GM06990 (cell line): Measurements from ENCODE around the gene TNIK.

Experiments
- DNase-seq: peaks from one replicate; pipeline ENCODE4 v3.0.0-alpha.2; 2011; ENCODE audit not compliant: insufficient read length; ENCODE audit errors: extremely low read depth
- H3K27me3 ChIP-seq: replicated peaks from 2 replicates; pipeline ENCODE4 v1.6.0; 2011; ENCODE audit warnings: low read length; ENCODE audit not compliant: control insufficient read depth, insufficient read depth
- H3K36me3 ChIP-seq: 2 replicates; pipeline ENCODE4 v1.5.1; 2011; ENCODE audit warnings: low read length; ENCODE audit not compliant: control insufficient read depth, insufficient read depth
- H3K4me3 ChIP-seq: replicated peaks from 2 replicates; pipeline ENCODE4 v1.5.1; 2011; ENCODE audit warnings: low read depth, mild to moderate bottlenecking, control low read depth, low read length
- TF ChIP-seq, protein P1 (sequence below): IDR thresholded peaks from 2 replicates; pipeline ENCODE4 v1.5.1; 2011; ENCODE audit warnings: low read length, control low read depth, mild to moderate bottlenecking, inconsistent platforms; ENCODE audit not compliant: insufficient read depth, poor library complexity, severe bottlenecking

TNIK gene

GRCh38 chr3:171044384-171044783, 415.8 kb downstream of the TNIK start:
- TF ChIP-seq, protein P1, sequence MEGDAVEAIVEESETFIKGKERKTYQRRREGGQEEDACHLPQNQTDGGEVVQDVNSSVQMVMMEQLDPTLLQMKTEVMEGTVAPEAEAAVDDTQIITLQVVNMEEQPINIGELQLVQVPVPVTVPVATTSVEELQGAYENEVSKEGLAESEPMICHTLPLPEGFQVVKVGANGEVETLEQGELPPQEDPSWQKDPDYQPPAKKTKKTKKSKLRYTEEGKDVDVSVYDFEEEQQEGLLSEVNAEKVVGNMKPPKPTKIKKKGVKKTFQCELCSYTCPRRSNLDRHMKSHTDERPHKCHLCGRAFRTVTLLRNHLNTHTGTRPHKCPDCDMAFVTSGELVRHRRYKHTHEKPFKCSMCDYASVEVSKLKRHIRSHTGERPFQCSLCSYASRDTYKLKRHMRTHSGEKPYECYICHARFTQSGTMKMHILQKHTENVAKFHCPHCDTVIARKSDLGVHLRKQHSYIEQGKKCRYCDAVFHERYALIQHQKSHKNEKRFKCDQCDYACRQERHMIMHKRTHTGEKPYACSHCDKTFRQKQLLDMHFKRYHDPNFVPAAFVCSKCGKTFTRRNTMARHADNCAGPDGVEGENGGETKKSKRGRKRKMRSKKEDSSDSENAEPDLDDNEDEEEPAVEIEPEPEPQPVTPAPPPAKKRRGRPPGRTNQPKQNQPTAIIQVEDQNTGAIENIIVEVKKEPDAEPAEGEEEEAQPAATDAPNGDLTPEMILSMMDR: no peak
- no peak for DNase-seq
- H3K27me3 ChIP-seq: no peaks in the 10 kb centered on the region
- H3K4me3 ChIP-seq: no peak overlapping the region
- no peaks in the 10 kb centered on the region for H3K36me3 ChIP-seq

DNA sequence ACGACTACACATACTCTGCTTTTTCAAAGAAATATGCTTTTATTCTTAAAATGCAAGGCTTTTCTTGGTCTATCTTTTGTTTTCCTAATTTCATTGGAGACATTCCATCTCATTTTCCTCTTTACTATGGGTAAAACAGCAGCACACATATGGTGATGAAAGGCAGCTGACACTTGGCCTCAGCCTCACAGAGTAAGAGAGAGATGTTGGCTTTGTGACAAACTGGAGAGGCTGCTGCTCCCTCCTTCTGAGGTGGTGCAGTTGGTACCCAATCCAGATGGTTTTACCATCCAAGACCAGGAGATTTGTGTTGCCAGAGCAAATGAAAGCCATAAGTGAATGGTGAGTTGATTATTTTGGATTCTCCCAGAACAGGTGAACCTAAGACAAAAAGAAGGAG, 420.5 kb downstream of the TNIK start:
- H3K4me3 ChIP-seq: no peak overlapping the region
- no peaks in the 10 kb centered on the region; the same call in 1 of the 2 replicates for H3K27me3 ChIP-seq
- TF ChIP-seq, protein P1: no peak
- H3K36me3 ChIP-seq: no peaks in the 10 kb centered on the region
- no peak for DNase-seq

DNA sequence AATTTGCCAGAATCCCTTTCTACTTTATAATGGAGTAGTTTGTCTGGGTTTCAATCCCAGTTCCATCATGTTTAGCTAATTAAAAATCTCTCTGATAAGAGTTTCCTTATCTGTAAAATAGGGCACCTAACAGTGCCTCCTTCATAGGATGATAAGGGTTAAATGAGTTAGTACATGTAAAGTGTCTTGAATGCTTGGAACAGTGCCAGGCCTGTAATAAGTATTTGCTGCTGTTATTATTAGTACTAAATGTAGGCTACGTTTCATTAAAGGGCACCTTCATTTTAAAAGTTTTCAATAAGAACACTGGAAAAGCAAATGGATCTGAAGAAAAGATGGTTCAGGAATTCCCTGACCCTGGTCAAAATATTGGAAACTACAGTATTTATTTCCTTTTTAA, 421.9 kb downstream of the TNIK start:
- H3K4me3 ChIP-seq: no peak overlapping the region
- TF ChIP-seq, protein P1: no peak
- DNase-seq: no peak
- H3K27me3 ChIP-seq: no peaks in the 10 kb centered on the region; the same call in 1 of the 2 replicates
- H3K36me3 ChIP-seq: no peaks in the 10 kb centered on the region

DNA sequence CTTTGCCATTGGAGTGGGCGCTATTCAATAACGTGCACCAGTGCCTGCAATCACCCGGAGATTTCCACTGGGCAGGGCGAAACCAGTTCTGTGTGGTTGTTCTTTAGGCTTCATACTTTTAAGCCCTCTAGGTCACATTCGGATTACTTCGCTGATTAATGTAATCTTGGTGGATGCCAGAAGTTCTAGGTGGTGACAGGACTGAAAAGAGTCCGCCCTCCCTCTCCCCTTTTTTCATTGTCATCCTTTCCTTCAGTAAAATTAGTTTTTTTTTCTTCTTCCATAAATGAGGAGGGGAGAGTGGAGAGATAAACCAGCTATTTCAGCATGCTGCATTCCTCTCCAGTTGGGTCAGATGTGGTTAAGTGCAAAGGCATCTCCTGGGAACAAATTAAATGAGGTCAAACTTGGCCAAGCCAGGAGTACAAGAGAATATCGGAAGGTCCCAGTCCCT, 431.4 kb downstream of the TNIK start:
- Histone ChIP-seq H3K4me3 (no peak overlapping the region), H3K27me3 (no peaks in the 10 kb centered on the region), H3K36me3 (no peaks in the 10 kb centered on the region)
- DNase-seq: no peak
- TF ChIP-seq, protein P1: no peak

DNA sequence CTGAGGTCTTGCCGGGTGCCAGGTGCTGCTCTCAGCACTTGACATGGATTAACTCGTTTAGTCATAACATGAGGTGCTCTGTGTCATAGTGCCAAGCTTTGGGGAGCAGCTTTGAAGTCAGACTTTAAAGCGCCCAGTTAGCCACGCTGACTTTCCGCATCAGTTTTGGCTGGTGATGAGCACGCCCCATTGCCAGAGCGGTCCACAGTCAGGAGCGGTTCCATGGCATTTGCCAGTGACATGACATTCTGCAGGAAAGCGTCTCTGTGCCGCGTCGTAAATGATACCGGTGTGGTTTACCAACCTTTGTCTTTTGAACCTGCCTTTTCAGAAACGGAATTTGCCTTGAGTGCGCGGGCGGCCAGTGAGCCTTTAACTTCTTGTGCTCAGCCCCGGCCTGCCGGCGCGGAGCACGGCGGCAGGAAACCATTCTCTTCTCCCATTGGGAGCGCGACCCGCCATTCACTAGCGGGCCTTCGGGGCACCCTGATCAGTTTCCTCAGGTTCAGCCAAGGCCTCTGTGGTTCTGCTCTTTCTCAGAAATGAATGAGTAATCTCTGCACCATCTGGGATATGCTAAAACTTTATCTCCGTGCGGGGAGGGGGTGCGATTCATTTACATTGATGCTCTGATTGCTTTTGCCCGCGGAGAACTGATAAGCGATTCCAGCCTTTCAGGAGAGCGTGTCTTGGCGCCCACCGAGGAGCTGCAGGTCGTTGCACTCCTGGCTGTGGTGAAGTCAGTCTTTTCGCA, 432.0 kb downstream of the TNIK start:
- TF ChIP-seq, protein P1: no peak
- Histone ChIP-seq H3K27me3 (no peaks in the 10 kb centered on the region), H3K36me3 (no peaks in the 10 kb centered on the region), H3K4me3 (no peak overlapping the region)
- no peak for DNase-seq
